PFSK-1 (cell line): ENCODE results near the gene ANKIB1.

Experiments
- FOXP2 ChIP-seq: optimal IDR thresholded peaks from 2 replicates; pipeline ENCODE3; 2011; ENCODE audit warnings: borderline replicate concordance, control low read depth, inconsistent platforms; ENCODE audit not compliant: insufficient read depth; ENCODE audit errors: extremely low read length, extremely low read depth
- POLR2AphosphoS5 ChIP-seq: IDR thresholded peaks from 2 replicates; pipeline ENCODE4 v1.6.1; 2012; ENCODE audit warnings: low read depth, mild to moderate bottlenecking, control low read depth, low read length, moderate library complexity
- REST ChIP-seq, 2 experiments: IDR thresholded peaks; 2 replicates each; pipeline versions ENCODE4 v1.6.1 to v1.8.0; 2011 to 2012; ENCODE audit warnings: low read depth in 2 of 2, low read length in 2 of 2, control low read depth in 1 of 2, inconsistent platforms in 1 of 2, mild to moderate bottlenecking in 1 of 2, moderate library complexity in 1 of 2; ENCODE audit not compliant: insufficient read depth in 1 of 2
- SIN3A ChIP-seq: IDR thresholded peaks from 2 replicates; pipeline ENCODE4 v1.6.1; 2012; ENCODE audit warnings: mild to moderate bottlenecking, low read length, moderate library complexity, borderline replicate concordance; ENCODE audit not compliant: insufficient read depth
- TAF1 ChIP-seq: IDR thresholded peaks from 2 replicates; pipeline ENCODE4 v1.6.1; 2012; ENCODE audit warnings: low read length, control low read depth, borderline replicate concordance; ENCODE audit not compliant: insufficient read depth

The ANKIB1 gene

GRCh38 chr7:92360387-92360786, 114.6 kb downstream of the ANKIB1 start:
- TF ChIP-seq REST (IDR thresholded peaks at IDR 0.05; ENCODE audit: insufficient read depth in 1 of 2, low read depth in 2 of 2, low read length in 2 of 2) (no peak), POLR2AphosphoS5 (no peak), TAF1 (no peak), FOXP2 (no peak), SIN3A (no peak)

- TF ChIP-seq SIN3A (no peak), POLR2AphosphoS5 (no peak), TAF1 (no peak), REST (IDR thresholded peaks at IDR 0.05; ENCODE audit: insufficient read depth in 1 of 2, low read depth in 2 of 2, low read length in 2 of 2) (no peak), FOXP2 (no peak)
These were observed 116.4 kb downstream of the ANKIB1 start for GRCh38 chr7:92362131-92362530.

GRCh38 chr7:92366730-92367129, 121.0 kb downstream of the ANKIB1 start:
- TF ChIP-seq FOXP2 (no peak), REST (IDR thresholded peaks at IDR 0.05; ENCODE audit: insufficient read depth in 1 of 2, low read depth in 2 of 2, low read length in 2 of 2) (no peak), POLR2AphosphoS5 (no peak), SIN3A (no peak), TAF1 (no peak)

- TF ChIP-seq REST (IDR thresholded peaks at IDR 0.05; ENCODE audit: insufficient read depth in 1 of 2, low read depth in 2 of 2, low read length in 2 of 2) (no peak), TAF1 (no peak), FOXP2 (no peak), SIN3A (no peak), POLR2AphosphoS5 (no peak)
These were observed 123.0 kb downstream of the ANKIB1 start for GRCh38 chr7:92368741-92369140.

GRCh38 chr7:92375013-92375412, 129.2 kb downstream of the ANKIB1 start:
- no peak for TF ChIP-seq SIN3A
- TF ChIP-seq TAF1, result no peak
- TF ChIP-seq REST (IDR thresholded peaks at IDR 0.05; ENCODE audit: insufficient read depth in 1 of 2, low read depth in 2 of 2, low read length in 2 of 2), result no peak
- no peak for TF ChIP-seq FOXP2
- TF ChIP-seq POLR2AphosphoS5, result no peak
